OCI-LY7 (cell line): ENCODE data around the gene CDKL2. TPM values are rescaled to one million over a fixed set of nuclear protein-coding genes. Genes with fewer than 3 reads are reported as not detected.

ENCODE experiments used
- BruUV-seq: library from RNA; stranded (reverse); fragments of 400-500 nt; replicated peaks from 2 replicates; lab custom pipeline; 2021; lab: Mats Ljungman, UMichigan
- CTCF ChIA-PET: fragments of 300-600 bp; sonication (Branson Sonifier 250); formaldehyde crosslinking; loops from one replicate; lab custom pipeline; 2022; ENCODE audit warnings: antibody characterized with exemption; ENCODE audit not compliant: unreplicated experiment; lab: Charles Lee
- POLR2A ChIA-PET: fragments of 300-600 bp; sonication (Branson Sonifier 250); formaldehyde crosslinking; loops from one replicate; lab custom pipeline; 2022; ENCODE audit warnings: antibody characterized with exemption; lab: Charles Lee
- DNase-seq: peaks from one replicate; pipeline ENCODE4 v3.0.0-alpha.2; 2015; ENCODE audit warnings: low spot score
- H2AFZ ChIP-seq: fragments of 200-600 bp; sonication (generic), shearing (Covaris generic); 2 replicates; pipeline ENCODE4 v1.6.1; 2014; ENCODE audit warnings: mild to moderate bottlenecking, antibody characterized with exemption, low read length, moderate library complexity
- H3K27ac ChIP-seq: fragments of 200-600 bp; sonication (generic); 2 replicates; pipeline ENCODE4 v1.5.1; 2014; ENCODE audit warnings: mixed run types, low read depth, mild to moderate bottlenecking, moderate library complexity, low read length, inconsistent platforms; ENCODE audit not compliant: poor library complexity, severe bottlenecking
- H3K36me3 ChIP-seq: fragments of 200-600 bp; sonication (generic); 2 replicates; pipeline ENCODE4 v1.6.1; 2014; ENCODE audit warnings: mild to moderate bottlenecking, antibody characterized with exemption, low read length, moderate library complexity, mixed read lengths; ENCODE audit not compliant: insufficient read depth
- H3K4me1 ChIP-seq: fragments of 200-600 bp; sonication (generic); 2 replicates; pipeline ENCODE4 v1.5.1; 2014; ENCODE audit warnings: mild to moderate bottlenecking, low read length; ENCODE audit not compliant: insufficient read depth, poor library complexity, severe bottlenecking
- H3K4me2 ChIP-seq: fragments of 200-600 bp; sonication (generic); 2 replicates; pipeline ENCODE4 v1.6.1; 2014; ENCODE audit warnings: mild to moderate bottlenecking, low read length
- H3K4me3 ChIP-seq: fragments of 200-600 bp; sonication (generic); 2 replicates; pipeline ENCODE4 v1.5.1; 2014; ENCODE audit warnings: mild to moderate bottlenecking, low read depth, low read length; ENCODE audit not compliant: poor library complexity, severe bottlenecking
- H3K79me2 ChIP-seq: fragments of 200-600 bp; sonication (generic); 2 replicates; pipeline ENCODE4 v1.6.1; 2016; ENCODE audit warnings: low read depth, mild to moderate bottlenecking, low read length, moderate library complexity, mixed read lengths; ENCODE audit not compliant: insufficient read depth
- H3K9me2 ChIP-seq: fragments of 200-600 bp; sonication (generic); 2 replicates; pipeline ENCODE4 v1.6.1; 2016; ENCODE audit warnings: mild to moderate bottlenecking, low read length, mixed read lengths; ENCODE audit not compliant: insufficient read depth
- H3K9me3 ChIP-seq: fragments of 200-600 bp; sonication (generic); 2 replicates; pipeline ENCODE4 v1.6.1; 2014; ENCODE audit warnings: mild to moderate bottlenecking, mixed run types, low read length, mixed read lengths
- H4K20me1 ChIP-seq: fragments of 200-600 bp; sonication (generic); 2 replicates; pipeline ENCODE4 v1.6.1; 2014; ENCODE audit warnings: mild to moderate bottlenecking, antibody characterized with exemption, low read length, moderate library complexity, mixed read lengths; ENCODE audit not compliant: insufficient read depth
- CTCF ChIP-seq: fragments of 200-600 bp; sonication (generic); conservative IDR thresholded peaks from 2 replicates; pipeline ENCODE4 v1.5.1; 2014; ENCODE audit warnings: mild to moderate bottlenecking, antibody characterized with exemption, low read length, moderate library complexity, mixed read lengths
- EZH2phosphoT487 ChIP-seq: fragments of 200-600 bp; sonication (generic); IDR thresholded peaks from 2 replicates; pipeline ENCODE4 v1.6.1; 2018; ENCODE audit warnings: low read depth, borderline replicate concordance, mild to moderate bottlenecking, mixed run types, antibody characterized with exemption, low read length, moderate library complexity, mixed read lengths
- intact Hi-C: fragments of 100-400 bp; cut with micrococcal nuclease; formaldehyde crosslinking; loops from one replicate; pipeline ENCODE4 v1.10.0; 2022; ENCODE audit not compliant: unreplicated experiment
- total RNA-seq, 2 experiments: library from RNA; depleted of rRNA in 1 of 2; stranded (reverse); fragments of >200 nt in 1 of 2; shearing (Covaris generic) in 1 of 2; gene quantifications; 2 replicates each; pipeline ENCODE4 v1.2.3, GENCODE V29; 2014 to 2022

CDKL2 gene
- total RNA-seq, 2 experiments from 2014 or later = 0.06 to 0.19 TPM

- no peak for DNase-seq
- ChIA-PET CTCF (no interaction called here), POLR2A (interaction anchor here (0.7 kb wide), 1 partner anchor 12 kb away, joined by 4 read pairs; no protein-coding TSS in a partner anchor)
- no peaks in the 10 kb centered on the region for H3K9me2 ChIP-seq
- no peaks in the 10 kb centered on the region for H3K9me3 ChIP-seq
- H3K79me2 ChIP-seq = no peaks in the 10 kb centered on the region
- H3K36me3 ChIP-seq = no peaks in the 10 kb centered on the region
- H3K4me2 ChIP-seq = no peak overlapping the region
- no peak overlapping the region for H2AFZ ChIP-seq
- TF ChIP-seq EZH2phosphoT487 (no peak), CTCF (no peak)
- BruUV-seq = no TSS peak
- H3K4me1 ChIP-seq = no peaks in the 10 kb centered on the region
- intact Hi-C loops = no loop called here
- H3K4me3 ChIP-seq = no peak overlapping the region
- no peaks in the 10 kb centered on the region for H4K20me1 ChIP-seq
- no peak overlapping the region for H3K27ac ChIP-seq
Observed at GRCh38 chr4:75566911-75567310, 63.4 kb downstream of the CDKL2 start.

GRCh38 chr4:75565481-75565880, 64.8 kb downstream of the CDKL2 start:
- Histone ChIP-seq H4K20me1 (no peaks in the 10 kb centered on the region), H2AFZ (no peak overlapping the region), H3K79me2 (no peaks in the 10 kb centered on the region), H3K4me3 (no peak overlapping the region), H3K9me3 (no peaks in the 10 kb centered on the region), H3K27ac (no peak overlapping the region), H3K4me2 (no peak overlapping the region), H3K4me1 (no peaks in the 10 kb centered on the region), H3K36me3 (no peaks in the 10 kb centered on the region), H3K9me2 (no peaks in the 10 kb centered on the region)
- BruUV-seq = no TSS peak
- intact Hi-C loops = no loop called here
- DNase-seq = no peak
- ChIA-PET POLR2A (interaction anchor here (0.9 kb wide), 1 partner anchor 10 kb away, joined by 3 read pairs; the partner anchor contains the start of gene ODAPH), CTCF (no interaction called here)
- no peak for TF ChIP-seq CTCF
- no peak for TF ChIP-seq EZH2phosphoT487

GRCh38 chr4:75564023-75564422, 66.3 kb downstream of the CDKL2 start:
- no peak for DNase-seq
- H4K20me1 ChIP-seq = no peaks in the 10 kb centered on the region
- no peaks in the 10 kb centered on the region for H3K79me2 ChIP-seq
- H3K4me3 ChIP-seq = no peak overlapping the region
- no peaks in the 10 kb centered on the region for H3K4me1 ChIP-seq
- H3K4me2 ChIP-seq = no peak overlapping the region
- ChIA-PET CTCF (no interaction called here), POLR2A (interaction anchor here (0.7 kb wide), 1 partner anchor 1059 kb away, joined by 3 read pairs; no protein-coding TSS in a partner anchor)
- no peak overlapping the region for H2AFZ ChIP-seq
- H3K9me3 ChIP-seq = no peaks in the 10 kb centered on the region
- intact Hi-C loops = no loop called here
- H3K27ac ChIP-seq = no peak overlapping the region
- H3K9me2 ChIP-seq = no peaks in the 10 kb centered on the region
- H3K36me3 ChIP-seq = no peaks in the 10 kb centered on the region
- BruUV-seq = no TSS peak
- no peak for TF ChIP-seq CTCF
- TF ChIP-seq EZH2phosphoT487 = no peak
